HepG2 (cell line): ENCODE data around the gene ERC1. TPM values are rescaled to one million over a fixed set of nuclear protein-coding genes. Genes with fewer than 3 reads are reported as not detected.

Experiments
- ATAC-seq: fragments of 200-7000 bp; cut with Tn5 transposase; 3 replicates; pipeline ENCODE4 v1.9.1; 2020; ENCODE audit warnings: mild to moderate bottlenecking, moderate library complexity
- BruUV-seq: library from RNA; stranded (reverse); fragments of 400-500 nt; replicated peaks from 2 replicates; lab custom pipeline; 2021; lab: Mats Ljungman, UMichigan
- CTCF ChIA-PET: fragments of 300-600 bp; formaldehyde crosslinking; extraction: SDS; loops from one replicate; lab custom pipeline; 2021; ENCODE audit warnings: low total read pairs, inconsistent platforms, low intra/inter-chr PET ratio; lab: Yijun Ruan, JAX
- POLR2A ChIA-PET: fragments of 350-600 bp; sonication (Branson Sonifier 250); formaldehyde crosslinking; loops from one replicate; lab custom pipeline; 2020; ENCODE audit warnings: antibody characterized with exemption, inconsistent platforms; lab: Yijun Ruan, JAX
- DNase-seq: peaks from one replicate; pipeline ENCODE4 v3.0.0-alpha.2; 2015; ENCODE audit warnings: low spot score
- FAIRE-seq: peaks from 3 replicates; lab custom pipeline; 2011; peaks lifted over from hg19 to GRCh38; lab: Jason Lieb, UNC
- H2AFZ ChIP-seq: one replicate; pipeline ENCODE4 v1.6.1; 2011; ENCODE audit warnings: low read length, inconsistent platforms
- H3K27ac ChIP-seq: fragments of 300-600 bp; 3 replicates; pipeline ENCODE4 v1.8.0; 2011; ENCODE audit warnings: mixed run types, mild to moderate bottlenecking, mixed read lengths, low read length, inconsistent platforms; ENCODE audit not compliant: insufficient read depth; ENCODE audit errors: extremely low read length
- H3K27me3 ChIP-seq, 2 experiments: fragments of 200-600 bp in 1 of 2; 2 replicates in 1 of 2; 3 replicates in 1 of 2; pipeline versions ENCODE4 v1.6.0 to v1.8.0; 2011; ENCODE audit warnings: low read length in 2 of 2, mild to moderate bottlenecking in 2 of 2, moderate library complexity in 2 of 2, inconsistent platforms in 1 of 2; ENCODE audit not compliant: insufficient read depth in 2 of 2, control insufficient read depth in 1 of 2
- H3K36me3 ChIP-seq, 2 experiments: fragments of 200-600 bp in 1 of 2; replicated peaks in 1 of 2; 2 replicates in 1 of 2; 3 replicates in 1 of 2; pipeline versions ENCODE4 v1.5.1 to v1.8.0; 2011; ENCODE audit warnings: low read length in 2 of 2, inconsistent platforms in 1 of 2; ENCODE audit not compliant: insufficient read depth in 2 of 2, control insufficient read depth in 1 of 2
- H3K4me1 ChIP-seq: 2 replicates; pipeline ENCODE4 v1.5.1; 2012; ENCODE audit warnings: low read length, inconsistent platforms; ENCODE audit not compliant: insufficient read depth
- H3K4me2 ChIP-seq: 2 replicates; pipeline ENCODE4 v1.6.0; 2011; ENCODE audit warnings: low read depth, low read length, inconsistent platforms
- H3K4me3 ChIP-seq, 3 experiments: fragments of 200-600 bp in 1 of 3; sonication (generic), shearing (Covaris generic) in 1 of 3; replicated peaks in 1 of 3; 2 replicates each; pipeline ENCODE4 v1.5.1; 2011 to 2016; ENCODE audit warnings: low read length in 3 of 3, inconsistent platforms in 2 of 3, low read depth in 2 of 3, mild to moderate bottlenecking in 2 of 3, control low read depth in 1 of 3, mixed read lengths in 1 of 3; ENCODE audit not compliant: insufficient read depth in 1 of 3
- H3K79me2 ChIP-seq: one replicate; pipeline ENCODE4 v1.6.1; 2011; ENCODE audit warnings: low read length, inconsistent platforms; ENCODE audit not compliant: insufficient read depth
- H3K9ac ChIP-seq: 2 replicates; pipeline ENCODE4 v1.6.0; 2011; ENCODE audit warnings: mild to moderate bottlenecking, low read depth, low read length, inconsistent platforms; ENCODE audit not compliant: insufficient read depth
- H3K9me3 ChIP-seq: 2 replicates; pipeline ENCODE4 v1.5.1; 2012; ENCODE audit warnings: mild to moderate bottlenecking, low read length
- H4K20me1 ChIP-seq: 2 replicates; pipeline ENCODE4 v1.6.0; 2011; ENCODE audit warnings: inconsistent platforms, mild to moderate bottlenecking, low read length, moderate library complexity; ENCODE audit not compliant: insufficient read depth
- ARNT2 ChIP-seq: sonication (generic); formaldehyde crosslinking; IDR thresholded peaks from 2 replicates; pipeline ENCODE4 v1.8.0; 2022; ENCODE audit warnings: mild to moderate bottlenecking, low read depth, missing genetic modification reagents, moderate library complexity
- HNF4A ChIP-seq: sonication (generic); formaldehyde crosslinking; IDR thresholded peaks from 2 replicates; pipeline ENCODE4 v1.4.0; 2020; ENCODE audit warnings: missing genetic modification reagents
- HNRNPK ChIP-seq: fragments of 200-400 bp; formaldehyde crosslinking; IDR thresholded peaks from 2 replicates; pipeline ENCODE4 v1.6.1; 2018; ENCODE audit warnings: low read length, low read depth, moderate library complexity, mild to moderate bottlenecking; ENCODE audit not compliant: poor library complexity, severe bottlenecking
- MTA1 ChIP-seq: sonication (generic); formaldehyde crosslinking; IDR thresholded peaks from 2 replicates; pipeline ENCODE4 v1.4.0; 2020; ENCODE audit warnings: missing genetic modification reagents, mild to moderate bottlenecking, borderline replicate concordance
- MTF1 ChIP-seq: sonication (generic); formaldehyde crosslinking; IDR thresholded peaks from 2 replicates; pipeline ENCODE4 v1.5.0; 2020; ENCODE audit warnings: missing genetic modification reagents
- NFE2 ChIP-seq: sonication (generic); formaldehyde crosslinking; IDR thresholded peaks from 2 replicates; pipeline ENCODE4 v1.4.0; 2020; ENCODE audit warnings: missing genetic modification reagents
- NFKBIZ ChIP-seq: IDR thresholded peaks from 2 replicates; pipeline ENCODE4 v1.6.1; 2018; ENCODE audit warnings: missing genetic modification reagents, missing compliant biosample characterization
- SOX5 ChIP-seq: IDR thresholded peaks from 2 replicates; pipeline ENCODE4 v1.6.1; 2016; ENCODE audit warnings: borderline replicate concordance
- TBP ChIP-seq: sonication (generic); formaldehyde crosslinking; IDR thresholded peaks from 2 replicates; pipeline ENCODE4 v1.5.0; 2020; ENCODE audit warnings: missing genetic modification reagents
- ZFP41 ChIP-seq: sonication (generic); formaldehyde crosslinking; IDR thresholded peaks from 2 replicates; pipeline ENCODE4 v1.4.0; 2020; ENCODE audit warnings: mild to moderate bottlenecking, missing genetic modification reagents, borderline replicate concordance
- ZNF205 ChIP-seq: IDR thresholded peaks from 2 replicates; pipeline ENCODE4 v1.6.1; 2018; ENCODE audit warnings: missing biosample characterization, missing genetic modification reagents
- ZNF253 ChIP-seq: sonication (generic); formaldehyde crosslinking; IDR thresholded peaks from 2 replicates; pipeline ENCODE4 v1.8.0; 2022; ENCODE audit warnings: mild to moderate bottlenecking, missing genetic modification reagents, borderline replicate concordance
- ZNF33B ChIP-seq: sonication (generic); formaldehyde crosslinking; IDR thresholded peaks from 2 replicates; pipeline ENCODE4 v1.5.1; 2020; ENCODE audit warnings: mild to moderate bottlenecking, missing genetic modification reagents
- ZNF615 ChIP-seq: sonication (generic); formaldehyde crosslinking; IDR thresholded peaks from 2 replicates; pipeline ENCODE4 v1.5.0; 2020; ENCODE audit warnings: mild to moderate bottlenecking, missing genetic modification reagents, borderline replicate concordance
- ZNF672 ChIP-seq: sonication (generic); formaldehyde crosslinking; IDR thresholded peaks from 2 replicates; pipeline ENCODE4 v1.8.1; 2022; ENCODE audit warnings: missing genetic modification reagents
- whole genome bisulfite sequencing: methylation state at CpG from one replicate; pipeline ENCODE4 v1.1.6; 2017; ENCODE audit warnings: low lambda C conversion rate; 5-methylcytosine and 5-hydroxymethylcytosine counted together
- in situ Hi-C: cut with HindIII; loops from 2 replicates; pipeline ENCODE4 v1.10.0; 2017; ENCODE audit warnings: low pct_unique_long_range_greater_than_20kb; ENCODE audit not compliant: extremely low pct_ligation_motif_present
- intact Hi-C: fragments of 100-400 bp; cut with micrococcal nuclease; formaldehyde crosslinking; loops from one replicate; pipeline ENCODE4 v1.10.0; 2022; ENCODE audit not compliant: unreplicated experiment
- polyA plus RNA-seq, 8 experiments: library from polyadenylated mRNA; depleted of rRNA in 3 of 8; stranded (reverse) in 7 of 8; unstranded in 1 of 8; fragments of >200 nt; fragmentation: Illumina TruSeq in 4 of 8; extraction: Trizol in 4 of 8; gene quantifications; 2 replicates each; pipeline versions ENCODE4 v1.2.1 to v1.2.3, GENCODE V29; 2011 to 2016; ENCODE audit warnings: low read depth in 4 of 8, missing spikeins in 1 of 8, mixed read lengths in 1 of 8; ENCODE audit not compliant: insufficient read depth in 1 of 8
- total RNA-seq, 5 experiments: library from RNA; depleted of rRNA; stranded (reverse); fragments of >200 nt; fragmentation: Illumina TruSeq; extraction: Trizol; gene quantifications; 2 replicates each; pipeline ENCODE4 v1.2.3, GENCODE V29; 2016; ENCODE audit warnings: low read depth in 1 of 5
- TF ChIP-seq, protein P1 (sequence below): sonication (generic); formaldehyde crosslinking; IDR thresholded peaks from 2 replicates; pipeline ENCODE4 v1.5.0; 2020; ENCODE audit warnings: mild to moderate bottlenecking, missing genetic modification reagents, borderline replicate concordance
- TF ChIP-seq, protein P2 (sequence below): sonication (generic); formaldehyde crosslinking; IDR thresholded peaks from 2 replicates; pipeline ENCODE4 v1.9.0; 2021; ENCODE audit warnings: missing genetic modification reagents, mild to moderate bottlenecking, borderline replicate concordance
- TF ChIP-seq, protein P3 (sequence below): sonication (generic); formaldehyde crosslinking; IDR thresholded peaks from 2 replicates; pipeline ENCODE4 v1.9.0; 2021; ENCODE audit warnings: missing genetic modification reagents, borderline replicate concordance

ERC1 gene
- total and polyA plus RNA-seq, 2 of the 13 experiments (the other 11 are each of a cell fraction or from before 2014, with no cell fraction given), result 6.1 to 12.4 TPM

DNA sequence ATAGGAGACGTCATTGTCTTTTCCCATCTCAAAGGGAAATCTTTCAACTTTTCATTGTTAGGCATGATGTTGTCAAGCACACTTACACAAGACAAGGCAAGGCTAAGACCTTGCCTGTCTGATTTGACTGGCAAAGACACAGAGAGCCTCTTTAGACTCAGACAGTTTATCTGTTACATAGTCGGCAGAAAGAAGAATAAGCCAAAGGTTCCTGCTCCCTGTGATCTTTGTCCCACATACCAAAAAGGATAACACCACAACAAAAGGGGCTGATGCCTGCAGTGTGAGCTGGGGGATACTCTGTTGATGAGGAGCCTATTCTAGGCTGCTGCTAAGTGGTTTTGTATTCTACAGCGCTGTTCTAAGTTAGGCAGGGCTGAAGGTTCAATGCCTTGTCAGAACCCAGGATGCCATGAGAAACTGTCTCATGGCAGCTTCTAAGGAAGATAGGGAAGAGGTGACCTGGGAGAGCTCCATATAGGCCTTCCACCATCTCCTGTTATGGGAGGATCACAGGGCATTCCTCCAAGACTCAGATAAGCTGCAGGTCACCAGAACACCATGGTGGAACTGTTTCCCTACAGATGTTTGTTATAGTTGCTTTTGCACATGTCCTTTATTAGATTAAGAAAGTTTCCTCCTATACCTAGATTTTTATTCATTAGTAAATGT, 12.7 kb downstream of the ERC1 start (continued):
- TF ChIP-seq, protein P1, sequence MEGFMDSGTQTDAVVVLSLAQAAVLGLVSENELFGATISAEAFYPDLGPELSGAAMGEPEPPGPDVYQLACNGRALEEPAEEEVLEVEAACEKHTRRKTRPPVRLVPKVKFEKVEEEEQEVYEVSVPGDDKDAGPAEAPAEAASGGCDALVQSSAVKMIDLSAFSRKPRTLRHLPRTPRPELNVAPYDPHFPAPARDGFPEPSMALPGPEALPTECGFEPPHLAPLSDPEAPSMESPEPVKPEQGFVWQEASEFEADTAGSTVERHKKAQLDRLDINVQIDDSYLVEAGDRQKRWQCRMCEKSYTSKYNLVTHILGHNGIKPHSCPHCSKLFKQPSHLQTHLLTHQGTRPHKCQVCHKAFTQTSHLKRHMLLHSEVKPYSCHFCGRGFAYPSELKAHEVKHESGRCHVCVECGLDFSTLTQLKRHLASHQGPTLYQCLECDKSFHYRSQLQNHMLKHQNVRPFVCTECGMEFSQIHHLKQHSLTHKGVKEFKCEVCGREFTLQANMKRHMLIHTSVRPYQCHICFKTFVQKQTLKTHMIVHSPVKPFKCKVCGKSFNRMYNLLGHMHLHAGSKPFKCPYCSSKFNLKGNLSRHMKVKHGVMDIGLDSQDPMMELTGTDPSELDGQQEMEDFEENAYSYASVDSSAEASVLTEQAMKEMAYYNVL, result no peak
- TF ChIP-seq ZNF205 (CRISPR knock-in tag), result no peak
- no peak for TF ChIP-seq ZFP41
- TF ChIP-seq NFKBIZ (CRISPR knock-in tag), result no peak
- TF ChIP-seq ZNF33B (CRISPR knock-in tag), result no peak
- no peak for TF ChIP-seq MTF1 (CRISPR knock-in tag)
- TF ChIP-seq HNF4A (CRISPR knock-in tag), result 0 out of 2 replicates have a peak, but pooled peaks have one; percentile 8
- TF ChIP-seq, protein P2, sequence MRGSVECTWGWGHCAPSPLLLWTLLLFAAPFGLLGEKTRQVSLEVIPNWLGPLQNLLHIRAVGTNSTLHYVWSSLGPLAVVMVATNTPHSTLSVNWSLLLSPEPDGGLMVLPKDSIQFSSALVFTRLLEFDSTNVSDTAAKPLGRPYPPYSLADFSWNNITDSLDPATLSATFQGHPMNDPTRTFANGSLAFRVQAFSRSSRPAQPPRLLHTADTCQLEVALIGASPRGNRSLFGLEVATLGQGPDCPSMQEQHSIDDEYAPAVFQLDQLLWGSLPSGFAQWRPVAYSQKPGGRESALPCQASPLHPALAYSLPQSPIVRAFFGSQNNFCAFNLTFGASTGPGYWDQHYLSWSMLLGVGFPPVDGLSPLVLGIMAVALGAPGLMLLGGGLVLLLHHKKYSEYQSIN (CRISPR knock-in tag), result no peak
- TF ChIP-seq MTA1 (CRISPR knock-in tag), result no peak
- peak; percentile 22; the same call in 1 of the 2 replicates for TF ChIP-seq SOX5 (CRISPR knock-in tag)

DNA sequence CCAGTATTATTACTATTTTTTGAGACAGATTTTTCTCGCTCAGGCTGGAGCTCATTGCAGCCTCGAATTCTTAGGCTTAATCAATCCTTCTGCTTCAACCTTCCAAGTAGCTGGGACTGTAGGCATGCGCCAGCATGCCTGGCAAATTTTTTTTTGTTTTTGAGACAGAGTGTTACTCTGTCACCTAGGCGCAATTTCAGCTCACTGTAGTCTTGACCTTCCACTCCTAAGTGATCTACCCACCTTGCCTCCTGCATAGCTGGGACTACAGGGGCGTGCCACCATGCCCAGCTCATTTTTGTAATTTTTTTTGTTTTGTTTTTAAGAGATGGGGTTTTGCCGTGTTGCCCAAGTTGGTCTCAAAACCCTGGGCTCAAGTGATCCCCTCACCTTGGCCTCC, 15.2 kb downstream of the ERC1 start:
- no peaks in the 10 kb centered on the region; the same call in 1 of the 2 replicates for H4K20me1 ChIP-seq
- in situ Hi-C loops (no loop called here), intact Hi-C loops (no loop called here)
- no peak overlapping the region for H3K4me2 ChIP-seq
- no peaks in the 10 kb centered on the region for H3K36me3 ChIP-seq
- peaks cover 21% of the 10 kb centered on the region for H3K4me1 ChIP-seq
- no TSS peak for BruUV-seq
- POLR2A ChIA-PET, result no interaction called here
- ATAC-seq, result no peak
- no peaks in the 10 kb centered on the region for H3K9me3 ChIP-seq
- H3K79me2 ChIP-seq, result peaks cover 34% of the 10 kb centered on the region
- 98% methylated on average over 6 of the region's 6 CpGs for WGBS
- H3K27ac ChIP-seq, result no peak overlapping the region
- CTCF ChIA-PET, result no interaction called here
- H3K9ac ChIP-seq, result no peak overlapping the region
- no peak for DNase-seq
- no peaks in the 10 kb centered on the region for H3K27me3 ChIP-seq
- H3K4me3 ChIP-seq, result no peak overlapping the region
- no peak overlapping the region for H2AFZ ChIP-seq
- no peak for FAIRE-seq
- no peak for TF ChIP-seq HNRNPK
- no peak for TF ChIP-seq TBP (CRISPR knock-in tag)
- TF ChIP-seq ZNF672 (CRISPR knock-in tag), result no peak
- no peak for TF ChIP-seq ARNT2
- TF ChIP-seq ZNF253 (CRISPR knock-in tag), result no peak
- no peak for TF ChIP-seq ZNF615
- TF ChIP-seq, protein P3, sequence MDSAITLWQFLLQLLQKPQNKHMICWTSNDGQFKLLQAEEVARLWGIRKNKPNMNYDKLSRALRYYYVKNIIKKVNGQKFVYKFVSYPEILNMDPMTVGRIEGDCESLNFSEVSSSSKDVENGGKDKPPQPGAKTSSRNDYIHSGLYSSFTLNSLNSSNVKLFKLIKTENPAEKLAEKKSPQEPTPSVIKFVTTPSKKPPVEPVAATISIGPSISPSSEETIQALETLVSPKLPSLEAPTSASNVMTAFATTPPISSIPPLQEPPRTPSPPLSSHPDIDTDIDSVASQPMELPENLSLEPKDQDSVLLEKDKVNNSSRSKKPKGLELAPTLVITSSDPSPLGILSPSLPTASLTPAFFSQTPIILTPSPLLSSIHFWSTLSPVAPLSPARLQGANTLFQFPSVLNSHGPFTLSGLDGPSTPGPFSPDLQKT (CRISPR knock-in tag), result no peak
- TF ChIP-seq NFE2 (CRISPR knock-in tag), result no peak
